BLaER1 treated with 17β-estradiol and CSF1 and Interleukin-3, amounts not matched to agents 10 nM and 100 nM (cell line): Measurements from ENCODE around the gene CENPO.

Experiments
- H3K27ac ChIP-seq, 11 experiments: shearing (Covaris generic); formaldehyde crosslinking; 2 replicates each; pipeline ENCODE4 v1.8.1; 2022
- H3K27me3 ChIP-seq, 11 experiments: shearing (Covaris generic); formaldehyde crosslinking; 2 replicates each; pipeline ENCODE4 v1.8.1; 2022
- H3K36me3 ChIP-seq, 11 experiments: shearing (Covaris generic); formaldehyde crosslinking; 2 replicates each; pipeline ENCODE4 v1.8.1; 2022
- H3K4me1 ChIP-seq, 10 experiments: shearing (Covaris generic); formaldehyde crosslinking; 2 replicates each; pipeline ENCODE4 v1.8.1; 2022
- H3K4me2 ChIP-seq, 11 experiments: shearing (Covaris generic); formaldehyde crosslinking; 2 replicates each; pipeline ENCODE4 v1.8.1; 2022
- H3K4me3 ChIP-seq, 10 experiments: shearing (Covaris generic); formaldehyde crosslinking; 2 replicates each; pipeline ENCODE4 v1.8.1; 2022
- H3K9ac ChIP-seq, 11 experiments: shearing (Covaris generic); formaldehyde crosslinking; 2 replicates each; pipeline ENCODE4 v1.8.1; 2022
- H3K9me3 ChIP-seq, 11 experiments: shearing (Covaris generic); formaldehyde crosslinking; replicated peaks in 1 of 11; 2 replicates each; pipeline ENCODE4 v1.8.1; 2022
- H4K20me1 ChIP-seq, 11 experiments: shearing (Covaris generic); formaldehyde crosslinking; 2 replicates each; pipeline ENCODE4 v1.8.1; 2022
- Cebpa-rat ChIP-seq, 11 experiments: shearing (Covaris generic); IDR thresholded peaks; 2 replicates each; pipeline ENCODE4 v1.8.1; 2022

Gene CENPO

DNA sequence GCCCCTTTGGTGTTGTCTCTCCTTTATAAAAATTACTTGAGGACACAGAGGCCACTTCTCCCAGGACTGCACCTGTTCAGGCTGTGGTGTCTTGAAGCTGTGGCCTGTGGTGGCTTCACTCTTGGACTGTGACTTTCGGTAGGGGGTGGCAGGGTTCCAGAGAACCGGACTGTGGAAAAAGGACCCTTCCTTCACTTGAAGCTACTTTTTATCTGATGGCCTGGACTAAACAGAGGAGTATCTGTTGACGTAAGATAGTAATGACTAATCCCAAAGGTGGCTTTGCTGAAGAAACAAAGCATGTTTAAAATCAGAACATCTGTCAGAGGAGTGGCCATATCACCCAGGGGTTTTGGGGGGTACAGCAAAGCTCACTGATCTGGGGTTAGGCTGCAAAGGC, 60.8 kb downstream of the CENPO start:
- TF ChIP-seq Cebpa-rat (IDR thresholded peaks at IDR 0.05): no peak
- Histone ChIP-seq H4K20me1 (peaks cover 0 to 18% (median 0%) of the 10 kb centered on the region in 11 experiments; a peak in 5 of 22 replicates), H3K27ac (no peak overlapping the region), H3K4me3 (no peak overlapping the region), H3K9ac (no peak overlapping the region), H3K36me3 (peaks cover 4 to 73% (median 38%) of the 10 kb centered on the region in 11 experiments; a peak in 20 of 22 replicates), H3K4me2 (no peak overlapping the region), H3K27me3 (no peaks in the 10 kb centered on the region), H3K9me3 (peaks cover 10 to 36% (median 29%) of the 10 kb centered on the region in 11 experiments), H3K4me1 (peaks cover 9 to 32% (median 26%) of the 10 kb centered on the region in 10 experiments; a peak in 18 of 20 replicates)

DNA sequence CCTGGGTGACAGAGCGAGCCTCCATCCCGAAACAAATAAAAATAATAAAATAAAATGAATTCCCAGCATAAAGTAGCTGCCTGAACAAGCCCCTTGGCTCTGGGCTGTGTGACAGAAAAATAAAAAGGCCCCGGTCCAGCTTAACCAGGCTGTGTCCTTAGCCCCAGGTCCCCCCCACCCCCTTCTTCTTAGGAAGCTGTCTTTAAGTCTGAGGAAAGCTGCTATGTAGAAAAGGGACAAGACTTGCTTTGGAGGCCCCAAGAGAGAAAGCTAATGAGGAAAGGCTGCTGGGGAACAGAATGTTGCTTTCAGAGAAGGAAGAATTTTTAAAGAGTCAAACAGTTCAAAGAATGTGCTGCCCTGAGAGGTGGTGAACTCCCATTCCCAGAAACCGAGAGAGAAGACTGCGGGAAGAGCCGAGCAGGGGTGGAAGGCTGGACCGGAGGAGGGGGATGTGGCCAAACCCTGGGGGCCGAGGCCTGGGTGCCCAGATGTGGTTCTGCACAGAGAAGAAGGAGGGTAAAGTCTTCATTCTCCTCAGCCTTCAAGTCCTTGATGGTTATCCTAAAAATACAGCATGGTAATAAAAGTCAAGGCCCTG, 61.9 kb downstream of the CENPO start:
- H3K4me2 ChIP-seq: peak overlapping the region in 5 of 11 experiments; percentile 41 to 71 (median 60); a peak in 3 of 22 replicates
- peak overlapping the region in 1 of 11 experiments; percentile 36; a peak in 1 of 22 replicates for H3K27ac ChIP-seq
- no peaks in the 10 kb centered on the region for H3K27me3 ChIP-seq
- peaks cover 0 to 73% (median 37%) of the 10 kb centered on the region in 11 experiments; a peak in 17 of 22 replicates for H3K36me3 ChIP-seq
- peaks cover 0 to 30% (median 0%) of the 10 kb centered on the region in 11 experiments; a peak in 5 of 22 replicates for H4K20me1 ChIP-seq
- H3K4me3 ChIP-seq: no peak overlapping the region
- H3K4me1 ChIP-seq: peaks cover 9 to 32% (median 26%) of the 10 kb centered on the region in 10 experiments; a peak in 18 of 20 replicates
- no peak for TF ChIP-seq Cebpa-rat (IDR thresholded peaks at IDR 0.05)
- 0 out of 22 replicates have a peak overlapping the region, but pooled peaks of 1 of the 11 experiments have one; percentile 3 for H3K9ac ChIP-seq
- H3K9me3 ChIP-seq: peaks cover 0 to 25% (median 17%) of the 10 kb centered on the region in 11 experiments; a peak in 15 of 22 replicates

DNA sequence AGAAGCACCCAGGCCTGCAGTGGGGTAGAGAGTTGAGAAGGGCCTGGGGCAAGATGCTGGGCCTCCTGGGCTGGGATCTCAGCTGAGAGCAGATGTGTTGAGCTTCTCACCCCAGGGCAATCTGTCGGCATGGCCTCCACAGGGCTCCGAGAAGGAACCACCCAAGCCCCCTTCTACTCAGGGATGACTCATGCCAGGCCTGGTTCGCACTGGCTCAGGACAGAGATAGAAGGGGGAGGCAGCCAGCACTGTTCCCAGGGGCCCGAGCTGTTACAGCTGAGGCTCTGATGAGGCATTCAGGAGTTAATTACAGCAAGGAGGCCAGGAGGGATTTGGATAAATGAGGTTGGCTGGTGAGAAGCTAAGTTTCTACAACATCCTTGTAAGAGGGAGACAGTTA, 62.5 kb downstream of the CENPO start:
- Histone ChIP-seq H3K36me3 (peaks cover 0 to 73% (median 41%) of the 10 kb centered on the region in 11 experiments; a peak in 18 of 22 replicates), H3K9me3 (peaks cover 0 to 19% (median 13%) of the 10 kb centered on the region in 11 experiments; a peak in 12 of 22 replicates), H3K4me1 (peaks cover 9 to 32% (median 26%) of the 10 kb centered on the region in 10 experiments; a peak in 18 of 20 replicates), H3K4me2 (peak overlapping the region in 10 of 11 experiments; percentile 7 to 71 (median 48); a peak in 16 of 22 replicates), H4K20me1 (peaks cover 0 to 30% (median 0%) of the 10 kb centered on the region in 11 experiments; a peak in 5 of 22 replicates), H3K9ac (peak overlapping the region in 2 of 11 experiments; percentile 3 to 35; a peak in 2 of 22 replicates), H3K4me3 (no peak overlapping the region), H3K27ac (peak overlapping the region in 2 of 11 experiments; percentile 10 to 36; a peak in 2 of 22 replicates), H3K27me3 (no peaks in the 10 kb centered on the region)
- no peak for TF ChIP-seq Cebpa-rat (IDR thresholded peaks at IDR 0.05)

DNA sequence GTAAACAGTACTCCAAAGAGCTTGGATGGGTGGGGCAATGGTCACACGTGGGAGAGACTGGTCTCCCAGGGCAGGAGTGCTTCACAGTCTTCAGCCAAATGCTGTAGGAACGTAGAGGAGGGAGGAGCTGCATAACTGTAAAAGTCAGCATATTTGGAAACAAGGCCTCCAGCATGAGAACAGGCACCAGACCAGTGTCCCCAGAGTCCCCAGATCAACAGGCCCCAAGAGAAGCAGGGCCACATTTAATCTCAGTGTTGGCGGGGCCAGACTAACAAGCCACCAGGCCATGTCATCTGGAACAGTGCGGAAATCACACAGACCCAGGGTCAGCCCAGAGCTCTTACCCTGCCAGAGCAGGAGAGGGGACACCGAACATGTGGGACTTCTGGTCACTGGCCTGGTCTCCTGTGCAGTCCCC, 63.6 kb downstream of the CENPO start:
- Histone ChIP-seq H3K4me2 (peak overlapping the region in 10 of 11 experiments; percentile 2 to 71 (median 48); a peak in 18 of 22 replicates), H3K27ac (peak overlapping the region in 1 of 11 experiments; percentile 18; a peak in 1 of 22 replicates), H3K4me1 (peaks cover 6 to 32% (median 26%) of the 10 kb centered on the region in 10 experiments; a peak in 18 of 20 replicates), H3K9me3 (peaks cover 0 to 9% (median 5%) of the 10 kb centered on the region in 11 experiments; a peak in 11 of 22 replicates), H3K36me3 (peaks cover 0 to 70% (median 36%) of the 10 kb centered on the region in 11 experiments; a peak in 18 of 22 replicates), H3K4me3 (no peak overlapping the region), H3K27me3 (no peaks in the 10 kb centered on the region), H4K20me1 (peaks cover 0 to 35% (median 0%) of the 10 kb centered on the region in 11 experiments; a peak in 6 of 22 replicates), H3K9ac (no peak overlapping the region; a peak in 1 of 22 replicates)
- TF ChIP-seq Cebpa-rat (IDR thresholded peaks at IDR 0.05): no peak

DNA sequence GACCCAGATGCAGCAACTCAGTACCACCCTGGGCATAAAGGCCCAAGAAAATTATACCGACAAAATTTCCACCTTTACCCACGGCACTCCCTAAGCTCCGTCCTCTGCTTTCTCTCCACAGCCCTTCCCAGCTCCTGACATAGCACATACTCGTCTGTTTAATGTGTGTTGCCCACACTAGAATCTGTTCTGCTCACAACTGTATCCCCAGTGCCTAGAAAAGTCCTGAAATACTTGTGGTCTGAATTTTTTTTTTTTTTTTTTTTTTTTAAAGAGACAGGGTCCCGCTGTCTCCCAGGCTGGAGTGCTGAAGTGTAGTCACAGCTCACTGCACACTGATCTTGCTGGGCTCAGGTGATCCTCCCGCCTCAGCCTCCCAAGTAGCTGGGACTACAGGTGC, 64.5 kb downstream of the CENPO start:
- peaks cover 6 to 32% (median 26%) of the 10 kb centered on the region in 10 experiments; a peak in 18 of 20 replicates for H3K4me1 ChIP-seq
- H3K4me2 ChIP-seq: peak overlapping the region in 4 of 11 experiments; percentile 16 to 63 (median 58); a peak in 6 of 22 replicates
- no peak overlapping the region for H3K27ac ChIP-seq
- H3K9ac ChIP-seq: no peak overlapping the region
- H3K27me3 ChIP-seq: no peaks in the 10 kb centered on the region
- TF ChIP-seq Cebpa-rat (IDR thresholded peaks at IDR 0.05): no peak
- H3K9me3 ChIP-seq: no peaks in the 10 kb centered on the region
- H4K20me1 ChIP-seq: peaks cover 0 to 38% (median 0%) of the 10 kb centered on the region in 11 experiments; a peak in 6 of 22 replicates
- no peak overlapping the region for H3K4me3 ChIP-seq
- H3K36me3 ChIP-seq: peaks cover 0 to 65% (median 26%) of the 10 kb centered on the region in 11 experiments; a peak in 17 of 22 replicates

DNA sequence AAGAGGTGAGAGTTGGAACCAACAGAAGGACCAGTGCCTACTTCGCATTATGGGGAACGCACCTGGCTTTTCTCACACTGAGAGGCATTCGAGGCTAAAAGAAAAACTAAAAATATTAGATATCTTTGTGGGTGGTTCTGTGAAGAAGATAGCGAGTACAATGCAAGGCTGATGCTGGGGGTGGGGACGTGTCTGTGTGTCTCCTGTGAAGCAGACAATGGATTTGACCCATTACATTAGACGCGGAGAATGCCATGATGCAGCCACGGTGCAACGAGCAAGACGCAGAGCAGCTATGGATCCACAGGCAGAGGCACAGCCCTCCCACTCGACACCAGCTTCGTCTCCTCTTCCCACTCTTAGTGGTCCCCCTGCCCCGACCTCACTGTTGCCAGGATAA, 65.8 kb downstream of the CENPO start:
- Histone ChIP-seq H3K4me2 (no peak overlapping the region), H3K9me3 (no peaks in the 10 kb centered on the region), H3K4me3 (no peak overlapping the region), H3K4me1 (peaks cover 6 to 32% (median 26%) of the 10 kb centered on the region in 10 experiments; a peak in 18 of 20 replicates), H4K20me1 (peaks cover 0 to 38% (median 0%) of the 10 kb centered on the region in 11 experiments; a peak in 6 of 22 replicates), H3K27me3 (no peaks in the 10 kb centered on the region), H3K27ac (no peak overlapping the region), H3K36me3 (peaks cover 1 to 57% (median 18%) of the 10 kb centered on the region in 11 experiments; a peak in 17 of 22 replicates), H3K9ac (no peak overlapping the region)
- TF ChIP-seq Cebpa-rat (IDR thresholded peaks at IDR 0.05): no peak

DNA sequence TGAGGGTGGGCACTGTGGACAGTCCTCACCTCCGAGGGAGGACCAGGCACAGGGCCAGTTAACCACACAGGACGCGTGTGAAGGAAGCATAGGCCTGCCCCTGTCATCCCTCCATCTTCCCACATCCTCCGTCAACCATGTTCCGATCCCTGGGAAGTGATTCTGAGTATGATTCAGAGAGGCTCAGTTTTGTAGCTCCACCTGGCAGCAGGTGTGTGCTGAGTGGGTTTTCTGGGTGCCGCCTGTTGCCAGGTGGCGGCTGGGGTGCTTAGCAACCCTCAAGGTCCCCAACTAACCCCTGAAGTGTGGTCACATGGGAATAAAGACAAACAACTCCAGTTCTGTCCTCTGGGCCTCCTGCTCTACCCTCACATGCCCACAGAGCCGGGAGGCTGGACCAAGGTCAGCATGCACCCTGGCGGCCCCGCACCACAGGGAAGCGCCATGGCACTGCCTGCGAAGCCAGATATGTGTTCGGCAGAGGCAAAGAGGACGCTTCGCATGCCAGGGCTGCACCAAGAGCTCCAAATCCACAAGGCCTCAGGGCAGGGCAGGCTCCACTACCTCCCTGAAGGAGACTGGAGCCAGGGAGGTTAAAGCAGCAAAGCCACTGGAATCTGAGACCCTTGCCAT, 66.9 kb downstream of the CENPO start:
- Histone ChIP-seq H3K4me2 (no peak overlapping the region), H3K9ac (no peak overlapping the region), H3K4me1 (peaks cover 6 to 32% (median 26%) of the 10 kb centered on the region in 10 experiments; a peak in 18 of 20 replicates), H4K20me1 (peaks cover 0 to 38% (median 0%) of the 10 kb centered on the region in 11 experiments; a peak in 6 of 22 replicates), H3K36me3 (peaks cover 6 to 58% (median 14%) of the 10 kb centered on the region in 11 experiments; a peak in 14 of 22 replicates), H3K27ac (no peak overlapping the region), H3K4me3 (no peak overlapping the region), H3K27me3 (no peaks in the 10 kb centered on the region), H3K9me3 (no peaks in the 10 kb centered on the region)
- no peak for TF ChIP-seq Cebpa-rat (IDR thresholded peaks at IDR 0.05)

DNA sequence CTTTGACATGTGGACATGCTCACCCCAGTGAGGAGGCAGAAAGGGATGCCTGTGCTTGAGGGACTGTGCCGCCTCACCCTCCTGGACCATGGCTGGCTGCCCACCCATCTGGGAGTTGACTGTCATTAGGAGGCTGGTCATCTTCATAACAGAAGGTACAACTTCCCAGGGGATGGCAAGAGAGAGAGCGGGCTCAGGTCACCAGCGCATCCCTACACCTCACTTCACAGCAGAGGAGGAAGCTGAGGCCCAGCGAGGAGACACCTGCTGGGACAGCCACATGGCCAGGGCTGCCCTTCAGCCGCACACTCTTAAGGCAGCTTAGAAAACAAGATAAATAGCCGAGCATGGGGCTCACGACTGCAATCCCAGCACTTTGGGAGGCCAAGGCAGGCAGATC, 67.4 kb downstream of the CENPO start:
- Histone ChIP-seq H3K4me1 (peaks cover 6 to 27% (median 21%) of the 10 kb centered on the region in 10 experiments; a peak in 18 of 20 replicates), H3K27me3 (no peaks in the 10 kb centered on the region), H3K9me3 (no peaks in the 10 kb centered on the region), H3K4me3 (no peak overlapping the region), H3K9ac (no peak overlapping the region), H3K4me2 (no peak overlapping the region), H4K20me1 (peaks cover 0 to 33% (median 0%) of the 10 kb centered on the region in 11 experiments; a peak in 6 of 22 replicates), H3K36me3 (peaks cover 6 to 63% (median 14%) of the 10 kb centered on the region in 11 experiments; a peak in 14 of 22 replicates), H3K27ac (no peak overlapping the region)
- TF ChIP-seq Cebpa-rat (IDR thresholded peaks at IDR 0.05): no peak
